HFF-Myc (cell line): ENCODE data around the gene GNG7.
"Not testable (repeated sequence)": the region's sequence is repeated elsewhere in the genome, so short reads cannot be mapped to it uniquely, and the experiment has no call there.

Experiments used
- DNase-seq: peaks from one replicate; pipeline ENCODE4 v3.0.0-alpha.2; 2011; ENCODE audit warnings: low read depth; ENCODE audit errors: extremely low read depth
- H3K4me3 ChIP-seq: replicated peaks from 2 replicates; pipeline ENCODE4 v1.5.1; 2011; ENCODE audit warnings: low read depth, mild to moderate bottlenecking, control low read depth, low read length
- CTCF ChIP-seq: IDR thresholded peaks from 2 replicates; pipeline ENCODE4 v1.5.1; 2012; ENCODE audit warnings: mild to moderate bottlenecking, low read depth, low read length, control low read depth; ENCODE audit errors: missing control alignments

Gene GNG7

GRCh38 chr19:2716722-2717637 lies 14.5 kb upstream of the GNG7 start:
- TF ChIP-seq CTCF, result no peak
- H3K4me3 ChIP-seq, result no peak overlapping the region
- no peak for DNase-seq

GRCh38 chr19:2716275-2716650 lies 13.8 kb upstream of the GNG7 start:
- TF ChIP-seq CTCF, result no peak
- DNase-seq, result no peak
- H3K4me3 ChIP-seq, result no peak overlapping the region

- no peak for TF ChIP-seq CTCF
- H3K4me3 ChIP-seq, result no peak overlapping the region
- no peak for DNase-seq
These were observed 13.2 kb upstream of the GNG7 start for GRCh38 chr19:2715470-2716274.

- TF ChIP-seq CTCF, result no peak
- H3K4me3 ChIP-seq, result no peak overlapping the region
- no peak for DNase-seq
These were observed 12.2 kb upstream of the GNG7 start for GRCh38 chr19:2714531-2715269.

- not testable (repeated sequence) for H3K4me3 ChIP-seq
These were observed 11.6 kb upstream of the GNG7 start for GRCh38 chr19:2714102-2714501.

GRCh38 chr19:2713170-2713569 lies 10.7 kb upstream of the GNG7 start:
- DNase-seq, result not testable (repeated sequence)

More at GRCh38 chr19:2714102-2714501, 11.6 kb upstream of the GNG7 start:
- DNase-seq, result not testable (repeated sequence)

GRCh38 chr19:2711875-2712205 lies 9.3 kb upstream of the GNG7 start:
- no peak for DNase-seq
- TF ChIP-seq CTCF, result no peak
- H3K4me3 ChIP-seq, result no peak overlapping the region

More at GRCh38 chr19:2713170-2713569, 10.7 kb upstream of the GNG7 start:
- not testable (repeated sequence) for H3K4me3 ChIP-seq
